ENCODE data around the gene MTA3. TPM values are rescaled to one million over a fixed set of nuclear protein-coding genes. Genes with fewer than 3 reads are reported as not detected.

The MTA3 gene
- total and polyA plus RNA-seq, 2 donors (not counting 3 experiments of a cell fraction or from before 2014, with no cell fraction given), result 36.3 to 53.3 TPM

DNA sequence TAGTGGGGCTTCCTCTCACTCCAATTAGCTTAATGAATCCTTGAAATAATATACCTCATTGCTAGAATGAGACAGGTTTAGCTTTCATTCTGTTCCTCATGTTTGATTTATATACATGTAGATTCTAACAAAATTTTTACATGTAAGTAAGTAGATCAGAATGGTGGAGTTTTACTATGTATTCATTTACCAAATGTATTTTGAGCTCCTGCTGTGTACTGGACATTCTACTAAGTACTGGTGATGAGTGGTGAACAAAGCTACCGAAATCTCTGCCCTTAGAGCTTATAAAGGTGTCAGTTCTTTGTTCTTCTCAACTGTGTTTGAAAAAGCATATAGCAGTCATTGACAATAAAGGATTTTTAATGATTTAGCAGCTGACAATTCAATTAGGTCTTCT is 19.7 kb downstream of the MTA3 start:
- dilution Hi-C loops (cut with MboI; ENCODE audit: extremely low pct_ligation_motif_present, low sequenced_read_pairs), result no loop called here
- H3K4me3 ChIP-seq (replicated peaks in 1 of 3; ENCODE audit: insufficient read depth in 1 of 3, low read depth in 1 of 3, low read length in 3 of 3), result no peak overlapping the region

More for the DNA sequence above, 19.7 kb downstream of the MTA3 start:
- ChIA-PET POLR2A (no interaction called here), CTCF (interaction anchor here (0.9 to 1.8 kb wide), 3 partner anchors 8 to 32 kb away, joined by 3 to 6 read pairs (median 3); no protein-coding TSS in a partner anchor)
- intact Hi-C loops (cut with micrococcal nuclease), result no loop called here
- TF ChIP-seq, protein P1, sequence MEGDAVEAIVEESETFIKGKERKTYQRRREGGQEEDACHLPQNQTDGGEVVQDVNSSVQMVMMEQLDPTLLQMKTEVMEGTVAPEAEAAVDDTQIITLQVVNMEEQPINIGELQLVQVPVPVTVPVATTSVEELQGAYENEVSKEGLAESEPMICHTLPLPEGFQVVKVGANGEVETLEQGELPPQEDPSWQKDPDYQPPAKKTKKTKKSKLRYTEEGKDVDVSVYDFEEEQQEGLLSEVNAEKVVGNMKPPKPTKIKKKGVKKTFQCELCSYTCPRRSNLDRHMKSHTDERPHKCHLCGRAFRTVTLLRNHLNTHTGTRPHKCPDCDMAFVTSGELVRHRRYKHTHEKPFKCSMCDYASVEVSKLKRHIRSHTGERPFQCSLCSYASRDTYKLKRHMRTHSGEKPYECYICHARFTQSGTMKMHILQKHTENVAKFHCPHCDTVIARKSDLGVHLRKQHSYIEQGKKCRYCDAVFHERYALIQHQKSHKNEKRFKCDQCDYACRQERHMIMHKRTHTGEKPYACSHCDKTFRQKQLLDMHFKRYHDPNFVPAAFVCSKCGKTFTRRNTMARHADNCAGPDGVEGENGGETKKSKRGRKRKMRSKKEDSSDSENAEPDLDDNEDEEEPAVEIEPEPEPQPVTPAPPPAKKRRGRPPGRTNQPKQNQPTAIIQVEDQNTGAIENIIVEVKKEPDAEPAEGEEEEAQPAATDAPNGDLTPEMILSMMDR (IDR thresholded peaks at IDR 0.05; ENCODE audit: extremely low read depth in 1 of 2, insufficient read depth in 1 of 2, low read depth in 1 of 2, low read length in 2 of 2), result no peak
- TF ChIP-seq EZH2 (IDR thresholded peaks at IDR 0.05; ENCODE audit: borderline replicate concordance, low read depth, low read length, severe bottlenecking), result no peak
- TF ChIP-seq MYC (IDR thresholded peaks at IDR 0.05; ENCODE audit: low read depth, low read length), result no peak
- TF ChIP-seq JUN (IDR thresholded peaks at IDR 0.05; ENCODE audit: borderline replicate concordance, insufficient read depth, insufficient read length, low read depth), result no peak
- TF ChIP-seq GATA2 (IDR thresholded peaks at IDR 0.05; ENCODE audit: insufficient read depth, insufficient read length, low read depth, low read length), result no peak
- TF ChIP-seq POLR2A (IDR thresholded peaks at IDR 0.05; ENCODE audit: low read depth, low read length), result no peak
- TF ChIP-seq, protein P2, sequence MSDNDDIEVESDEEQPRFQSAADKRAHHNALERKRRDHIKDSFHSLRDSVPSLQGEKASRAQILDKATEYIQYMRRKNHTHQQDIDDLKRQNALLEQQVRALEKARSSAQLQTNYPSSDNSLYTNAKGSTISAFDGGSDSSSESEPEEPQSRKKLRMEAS (IDR thresholded peaks at IDR 0.05; ENCODE audit: insufficient read depth, insufficient read length), result no peak
- no peak for TF ChIP-seq POLR2AphosphoS5 (IDR thresholded peaks at IDR 0.05; ENCODE audit: insufficient read depth, low read depth, low read length)
- TF ChIP-seq FOS (IDR thresholded peaks at IDR 0.05; ENCODE audit: borderline replicate concordance, insufficient read depth, low read length), result no peak
- no peak for FAIRE-seq
- H3K9ac ChIP-seq (replicated peaks; ENCODE audit: extremely low read depth, insufficient read depth, low read length), result no peak overlapping the region
- no peak overlapping the region for H2AFZ ChIP-seq (ENCODE audit: low read depth, low read length)
- no peak overlapping the region for H3K27ac ChIP-seq (ENCODE audit: insufficient read depth, low read depth, low read length)
- H3K36me3 ChIP-seq (ENCODE audit: control insufficient read depth in 2 of 2, extremely low read depth in 1 of 2, insufficient read depth in 2 of 2, low read length in 2 of 2), result no peaks in the 10 kb centered on the region
- no peaks in the 10 kb centered on the region for H3K4me1 ChIP-seq (ENCODE audit: control insufficient read depth, extremely low read depth, insufficient read depth, low read length)
- no peaks in the 10 kb centered on the region for H3K9me3 ChIP-seq (replicated peaks; ENCODE audit: control insufficient read depth, insufficient read depth, low read length)
- H3K79me2 ChIP-seq (ENCODE audit: control insufficient read depth, insufficient read depth, low read length), result peaks cover 16% of the 10 kb centered on the region
- H3K27me3 ChIP-seq (ENCODE audit: control insufficient read depth in 2 of 2, insufficient read depth in 2 of 2, low read length in 2 of 2), result no peaks in the 10 kb centered on the region
- no peaks in the 10 kb centered on the region for H3K9me1 ChIP-seq (replicated peaks; ENCODE audit: control insufficient read depth, extremely low read depth, insufficient read depth, low read length)
- no peaks in the 10 kb centered on the region for H4K20me1 ChIP-seq (replicated peaks; ENCODE audit: control insufficient read depth, extremely low read depth, insufficient read depth, low read length)
- H3K4me2 ChIP-seq (ENCODE audit: insufficient read depth, low read length), result no peak overlapping the region
- no TSS peak for BruUV-seq (replicated peaks)
- no peak for DNase-seq (ENCODE audit: low read depth, low spot score)

Measured in endothelial cell of umbilical vein (primary cell).